NCI-H2227 treated with DMSO at 0.1 percent for 48 hours (cell line): ENCODE measurements around the gene CD177.
A peak's percentile ranks its signal among the peaks of the same experiment; 100 is the strongest.
"Not testable (repeated sequence)": the region's sequence is repeated elsewhere in the genome, so short reads cannot be mapped to it uniquely, and the experiment has no call there.

ENCODE experiments used
- DNase-seq: peaks from one replicate; lab custom pipeline; 2025; lab: John Stamatoyannopoulos, UW

CD177 gene, protein sequence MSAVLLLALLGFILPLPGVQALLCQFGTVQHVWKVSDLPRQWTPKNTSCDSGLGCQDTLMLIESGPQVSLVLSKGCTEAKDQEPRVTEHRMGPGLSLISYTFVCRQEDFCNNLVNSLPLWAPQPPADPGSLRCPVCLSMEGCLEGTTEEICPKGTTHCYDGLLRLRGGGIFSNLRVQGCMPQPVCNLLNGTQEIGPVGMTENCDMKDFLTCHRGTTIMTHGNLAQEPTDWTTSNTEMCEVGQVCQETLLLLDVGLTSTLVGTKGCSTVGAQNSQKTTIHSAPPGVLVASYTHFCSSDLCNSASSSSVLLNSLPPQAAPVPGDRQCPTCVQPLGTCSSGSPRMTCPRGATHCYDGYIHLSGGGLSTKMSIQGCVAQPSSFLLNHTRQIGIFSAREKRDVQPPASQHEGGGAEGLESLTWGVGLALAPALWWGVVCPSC

DNA sequence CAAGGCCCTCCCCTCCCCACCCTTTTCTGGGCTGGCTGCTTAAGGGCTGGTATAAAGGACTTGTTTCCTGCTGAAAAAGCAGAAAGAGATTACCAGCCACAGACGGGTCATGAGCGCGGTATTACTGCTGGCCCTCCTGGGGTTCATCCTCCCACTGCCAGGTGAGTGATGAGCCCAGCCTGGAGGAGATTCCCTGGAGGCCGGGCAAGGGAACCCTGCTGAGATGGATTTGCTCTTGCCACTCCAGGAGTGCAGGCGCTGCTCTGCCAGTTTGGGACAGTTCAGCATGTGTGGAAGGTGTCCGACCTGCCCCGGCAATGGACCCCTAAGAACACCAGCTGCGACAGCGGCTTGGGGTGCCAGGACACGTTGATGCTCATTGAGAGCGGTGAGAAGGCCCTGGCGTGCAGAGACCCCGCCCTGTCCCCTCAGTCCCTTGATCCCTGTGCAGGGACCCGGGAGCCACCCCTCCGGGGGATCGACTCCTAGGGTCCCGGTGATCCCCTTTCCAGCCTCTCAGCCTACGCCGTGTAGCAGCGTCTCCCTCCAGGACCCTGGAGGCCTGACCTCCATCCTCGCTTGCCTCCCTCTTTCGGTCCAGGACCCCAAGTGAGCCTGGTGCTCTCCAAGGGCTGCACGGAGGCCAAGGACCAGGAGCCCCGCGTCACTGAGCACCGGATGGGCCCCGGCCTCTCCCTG, at the start of gene CD177:
CD177 (plus strand) TSS at position 81 of the 699 bp plus-strand sequence; CDS start at position 110, 29 bp downstream.
- DNase-seq: no peak

DNA sequence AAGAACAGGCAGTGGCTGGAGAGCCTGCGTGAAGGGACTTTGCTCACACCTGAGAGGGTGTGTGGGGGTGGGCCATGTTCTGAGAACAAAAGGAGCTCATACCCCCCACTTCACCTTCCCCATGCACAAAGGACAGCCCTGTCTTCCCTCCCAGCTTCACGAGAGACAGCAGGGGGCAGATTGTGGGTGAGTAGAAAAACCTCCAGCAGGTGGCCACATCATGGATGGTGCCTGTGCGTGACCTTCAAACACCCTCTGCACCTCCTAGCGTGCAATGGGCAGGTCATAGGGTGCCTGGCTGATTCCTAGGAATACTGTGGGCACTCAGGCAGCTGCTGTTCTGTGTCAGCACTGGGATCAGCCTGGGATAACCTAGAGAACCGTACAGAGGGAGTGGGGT, 47.8 kb upstream of the CD177 start:
- DNase-seq: no peak

DNA sequence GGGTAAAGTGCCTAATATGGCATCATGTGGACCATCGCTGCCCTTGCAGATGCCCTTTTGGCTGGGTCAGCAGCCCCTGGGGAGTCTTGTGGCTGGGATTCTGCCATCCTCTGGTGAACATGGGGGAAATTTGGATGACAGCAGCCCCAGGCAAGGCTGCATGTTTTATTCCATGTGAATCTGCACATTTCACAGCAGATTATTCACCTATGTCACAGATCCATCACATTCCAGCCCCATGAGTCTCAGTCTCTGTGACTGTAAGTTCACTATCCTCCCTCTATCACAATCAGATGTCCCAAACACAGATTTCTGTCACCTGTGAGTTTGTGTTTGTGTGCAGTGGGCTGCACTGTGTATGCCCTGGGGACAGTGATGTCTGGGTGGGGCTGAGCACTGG, 47.4 kb upstream of the CD177 start:
- DNase-seq: no peak

DNA sequence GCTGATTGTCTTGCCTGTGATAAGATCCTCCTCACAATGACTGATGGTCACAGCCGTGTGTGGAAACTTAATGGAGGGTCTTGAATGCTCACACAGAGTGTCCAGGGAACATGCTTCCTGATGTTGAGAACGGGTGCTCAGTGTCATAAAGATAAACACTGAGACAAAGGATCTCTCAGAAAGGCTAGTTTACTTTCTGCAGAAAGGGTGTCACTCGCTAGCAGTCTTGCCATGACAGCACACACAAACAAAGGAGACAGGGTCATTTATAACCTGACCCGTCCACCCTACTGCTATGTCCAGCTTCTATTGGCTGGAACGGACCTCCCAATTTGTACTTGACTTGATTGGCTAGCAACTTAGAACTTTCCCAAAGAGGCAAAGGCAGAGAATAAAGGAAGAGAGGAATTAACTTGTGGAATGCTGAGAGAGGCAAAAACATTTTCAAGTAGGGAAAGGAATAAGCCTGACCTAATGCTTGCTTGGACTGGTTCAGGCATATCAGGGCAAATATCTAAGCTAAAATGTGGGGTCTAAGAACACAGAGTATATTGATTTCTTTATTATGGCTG, 45.2 kb upstream of the CD177 start:
- no peak for DNase-seq

DNA sequence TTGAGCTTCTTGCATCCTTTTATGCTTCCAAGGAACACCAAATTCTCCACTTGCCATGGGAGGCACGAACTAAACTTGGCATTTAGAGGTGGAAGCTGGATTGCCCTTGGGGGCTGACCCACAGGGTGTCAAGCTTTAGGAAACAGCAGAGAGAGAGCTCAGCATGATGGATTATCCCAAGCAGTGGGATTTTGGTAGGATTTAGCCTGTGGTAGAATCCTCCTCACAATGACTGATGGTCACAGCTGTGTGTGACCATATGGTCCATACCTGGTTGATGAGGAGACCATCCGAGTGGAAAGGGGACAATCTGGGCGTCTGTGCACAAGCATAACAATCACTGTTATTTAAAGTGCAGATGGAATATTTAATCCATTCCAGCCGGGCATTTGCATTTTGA, 44.0 kb upstream of the CD177 start:
- no peak for DNase-seq

DNA sequence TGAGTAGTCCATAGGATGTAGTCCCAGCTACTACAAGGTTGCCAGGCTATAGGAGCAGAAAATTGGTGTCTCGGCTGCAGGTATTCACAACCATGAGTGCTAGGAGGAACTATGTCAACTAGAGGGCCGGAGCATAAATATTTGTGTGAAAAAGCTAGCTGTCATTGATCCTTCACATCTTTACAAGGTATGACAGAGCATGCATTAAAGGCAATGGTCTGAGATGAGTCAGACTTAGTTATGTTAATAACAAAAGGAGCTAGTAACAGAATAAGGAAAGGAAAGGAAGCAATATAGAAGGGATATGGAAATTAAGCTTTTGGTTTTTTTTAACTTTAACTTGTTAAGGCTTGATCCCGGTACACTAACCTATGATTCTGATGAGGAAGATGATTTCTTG, 43.3 kb upstream of the CD177 start:
- DNase-seq: no peak

DNA sequence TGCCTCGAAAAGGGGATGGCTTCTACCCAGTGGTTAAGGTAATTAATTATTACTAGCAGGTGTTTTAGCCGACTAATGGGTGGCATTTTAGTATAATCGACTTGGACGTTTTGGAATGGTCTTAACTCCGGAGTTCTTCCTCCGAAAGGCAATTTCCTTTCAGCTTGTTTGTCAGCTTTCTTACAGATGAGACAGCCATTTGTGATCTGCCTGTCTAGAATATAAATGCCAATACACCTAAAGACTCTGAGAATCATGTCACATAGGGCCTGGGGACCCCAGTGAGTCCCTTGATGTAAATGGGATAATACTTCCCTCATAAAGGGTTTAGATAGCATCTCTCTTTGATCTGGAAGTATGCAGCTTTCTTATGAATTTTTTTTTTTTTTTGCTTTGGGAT, 42.2 kb upstream of the CD177 start:
- DNase-seq: no peak

DNA sequence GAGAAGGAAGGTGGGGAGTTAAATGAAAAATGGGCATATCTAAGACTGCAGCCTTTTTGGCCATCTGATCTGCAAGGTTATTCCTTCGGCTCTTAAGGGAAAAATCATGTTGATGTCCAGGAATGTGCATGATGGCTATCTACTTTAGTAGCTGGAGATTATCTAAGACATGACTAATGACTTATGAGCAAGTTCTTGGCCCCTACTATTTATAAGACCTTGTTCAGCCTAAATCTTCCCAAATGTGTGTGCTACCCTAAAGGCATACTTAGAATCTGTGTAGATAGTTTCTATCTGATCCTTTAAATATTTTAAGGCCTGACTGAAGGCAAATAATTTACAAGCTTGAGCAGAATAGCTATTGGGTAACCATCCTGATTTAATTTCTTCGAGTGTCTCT, 41.8 kb upstream of the CD177 start:
- DNase-seq: no peak

DNA sequence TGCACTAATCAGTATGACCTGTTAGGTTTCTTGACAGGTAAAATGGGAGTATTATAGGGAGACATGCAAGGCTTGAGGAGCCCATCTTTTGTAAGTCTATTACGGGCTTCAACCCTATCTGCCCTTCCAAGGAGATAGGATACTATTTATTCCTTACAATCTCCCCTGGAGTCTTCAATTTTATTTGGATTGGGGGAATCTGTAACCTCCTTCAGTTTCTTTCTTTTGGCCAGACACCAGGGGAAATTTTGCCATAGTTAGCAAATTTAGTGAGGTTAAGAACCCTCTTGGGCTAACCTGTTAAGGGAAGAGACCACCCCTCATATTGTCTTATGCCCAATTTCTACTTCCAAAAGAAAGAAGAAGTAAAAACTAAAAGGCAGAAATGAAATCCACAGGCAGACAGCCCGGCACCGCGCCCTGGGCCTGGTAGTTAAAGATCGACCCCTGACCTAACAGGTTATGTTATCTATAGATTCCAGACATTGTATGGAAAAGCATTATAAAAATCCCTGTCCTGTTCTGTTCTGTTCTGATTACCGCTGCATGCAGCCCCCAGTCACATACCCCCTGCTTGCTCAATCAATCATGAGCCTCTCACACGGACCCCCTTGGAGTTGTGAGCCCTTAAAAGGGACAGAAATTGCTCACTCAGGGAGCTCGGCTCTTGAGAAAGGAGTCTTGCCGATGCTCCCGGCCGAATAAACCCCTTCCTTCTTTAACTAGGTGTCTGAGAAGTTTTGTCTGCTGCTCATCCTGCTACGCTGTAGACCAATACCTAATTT, 39.6 kb upstream of the CD177 start:
- DNase-seq: no peak

DNA sequence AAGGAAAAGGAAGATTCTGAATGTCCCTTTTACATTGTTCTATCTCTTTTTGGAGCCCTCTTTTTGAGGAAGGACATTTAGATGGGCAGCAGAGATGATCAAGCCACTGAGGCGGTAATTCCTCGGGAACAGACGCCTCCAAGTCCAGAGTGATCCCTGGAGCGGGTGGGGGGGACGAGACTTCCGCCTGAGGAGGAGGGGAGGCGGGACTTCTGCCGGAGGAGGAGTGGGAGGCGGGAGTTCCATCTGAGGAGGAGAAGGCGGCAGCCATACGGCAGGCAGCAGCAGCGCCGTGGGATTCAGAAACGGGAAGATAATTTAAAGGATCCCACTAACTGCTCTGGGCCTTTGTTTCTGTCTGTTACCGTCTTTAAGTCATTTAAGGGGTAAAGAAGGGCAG, 37.6 kb upstream of the CD177 start:
- DNase-seq: peak; percentile 1

DNA sequence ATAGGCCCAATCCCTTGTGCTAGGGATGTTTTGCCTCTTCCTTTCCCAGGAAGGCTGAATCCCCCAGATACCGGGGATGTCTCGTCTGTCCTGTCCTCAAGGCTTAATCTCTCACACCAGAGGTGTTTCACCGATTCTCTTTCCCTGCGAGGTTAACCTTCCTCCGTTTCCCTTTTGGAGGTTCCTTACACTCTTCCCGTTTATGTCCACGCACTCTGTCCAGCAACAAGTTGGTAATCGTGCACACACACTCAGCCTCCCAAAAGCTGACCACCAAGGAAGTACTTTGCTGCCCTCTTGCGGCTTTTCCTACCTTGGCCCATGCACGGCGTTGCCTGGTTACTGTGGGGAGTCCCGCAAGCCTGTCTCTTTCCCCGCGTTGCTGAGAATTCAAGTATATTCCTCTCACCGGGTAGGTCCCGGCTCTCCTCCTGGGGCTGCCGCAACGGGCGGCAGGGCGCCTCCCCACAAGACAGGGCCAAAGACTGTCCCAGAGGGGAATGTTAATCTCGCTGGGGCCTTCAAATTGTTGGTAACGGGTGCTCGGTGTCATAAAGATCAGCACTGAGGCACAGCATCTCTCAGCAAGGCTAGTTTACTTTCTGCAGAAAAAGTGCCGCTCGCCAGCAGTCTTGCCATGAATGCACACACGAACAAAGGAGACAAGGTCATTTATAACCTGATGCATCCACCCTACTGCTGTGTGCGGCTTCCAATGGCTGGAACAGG, 36.7 kb upstream of the CD177 start:
- no peak for DNase-seq

DNA sequence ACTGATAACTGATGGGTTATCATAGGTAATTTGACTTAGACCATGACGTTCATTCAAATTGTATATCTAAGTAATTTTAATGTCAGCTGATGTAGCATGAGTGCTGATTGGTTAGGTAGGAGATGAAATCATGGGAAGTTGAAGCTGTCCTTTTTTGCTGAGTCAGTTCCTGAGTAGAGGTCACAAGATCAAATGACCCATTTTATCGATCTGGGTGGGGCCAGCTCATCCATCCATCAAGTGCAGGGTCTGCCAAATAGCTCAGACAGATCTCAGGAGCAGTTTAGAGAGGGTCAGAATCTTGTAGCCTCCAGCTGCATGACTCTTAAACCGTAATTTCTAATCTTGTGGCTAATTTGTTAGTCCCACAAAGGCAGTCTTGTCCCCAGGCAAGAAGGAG, 35.3 kb upstream of the CD177 start:
- no peak for DNase-seq

DNA sequence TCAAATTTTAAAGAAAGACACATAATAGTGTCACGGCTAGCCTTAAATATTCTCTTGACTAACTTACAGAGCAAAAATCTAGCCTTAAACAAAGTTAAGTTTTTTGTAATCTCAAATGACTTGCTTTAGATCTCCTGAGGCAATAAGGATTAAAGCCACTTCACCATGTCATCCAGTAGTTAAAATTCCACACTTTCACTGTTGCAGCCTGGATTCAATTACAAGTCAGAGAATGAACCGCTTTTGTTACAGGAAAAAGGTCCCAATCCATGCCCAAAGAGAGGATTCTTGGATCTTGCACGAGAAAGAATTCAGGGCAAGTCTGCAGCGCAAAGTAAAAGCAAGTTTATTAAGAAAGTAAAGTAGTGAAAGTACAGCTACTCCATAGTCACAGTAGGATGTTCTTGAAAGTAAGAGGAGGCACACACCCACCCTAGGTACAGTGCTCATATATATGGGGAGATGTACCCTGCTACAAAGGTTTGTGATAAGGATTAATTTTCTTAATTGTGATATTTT, 34.6 kb upstream of the CD177 start:
- no peak for DNase-seq

DNA sequence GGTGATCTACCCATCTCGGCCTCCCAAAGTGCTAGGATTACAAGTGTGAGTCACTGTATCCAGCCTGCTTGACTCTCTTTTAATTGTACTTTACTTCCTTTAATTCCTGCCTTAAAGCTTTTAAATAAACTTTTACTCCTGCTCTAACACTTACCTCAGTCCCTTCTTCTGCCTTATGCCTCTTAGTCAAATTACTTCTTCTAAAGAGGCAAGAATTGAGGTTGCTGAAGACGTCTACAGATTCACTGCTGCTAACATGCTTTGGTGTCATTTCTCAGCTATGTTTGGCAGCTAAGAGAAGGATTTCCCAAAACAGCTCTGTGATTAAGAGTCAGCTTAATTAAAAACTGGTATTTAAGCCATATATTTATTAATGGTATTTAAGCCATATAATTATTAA, 32.9 kb upstream of the CD177 start:
- DNase-seq: no peak

DNA sequence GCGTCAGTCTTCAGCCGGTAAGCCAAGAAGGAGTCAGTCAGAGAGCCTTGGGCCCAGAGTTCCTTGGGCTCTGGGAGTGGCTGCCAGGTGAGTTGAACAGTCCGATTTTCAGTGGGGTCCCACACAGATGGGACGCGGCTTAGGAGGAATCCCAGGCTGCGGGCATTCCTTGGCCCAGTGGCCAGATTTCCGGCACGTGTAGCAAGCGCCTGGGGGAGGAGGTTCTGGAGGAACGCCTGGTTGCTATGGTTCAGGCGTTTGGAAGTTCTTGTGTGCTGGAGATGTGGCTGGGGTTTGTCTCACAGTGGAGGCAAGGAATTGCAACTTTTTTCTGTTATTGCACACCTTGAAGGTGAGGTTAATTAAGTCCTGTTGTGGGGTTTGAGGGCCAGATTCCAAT, 26.7 kb upstream of the CD177 start:
- DNase-seq: not testable (repeated sequence)

DNA sequence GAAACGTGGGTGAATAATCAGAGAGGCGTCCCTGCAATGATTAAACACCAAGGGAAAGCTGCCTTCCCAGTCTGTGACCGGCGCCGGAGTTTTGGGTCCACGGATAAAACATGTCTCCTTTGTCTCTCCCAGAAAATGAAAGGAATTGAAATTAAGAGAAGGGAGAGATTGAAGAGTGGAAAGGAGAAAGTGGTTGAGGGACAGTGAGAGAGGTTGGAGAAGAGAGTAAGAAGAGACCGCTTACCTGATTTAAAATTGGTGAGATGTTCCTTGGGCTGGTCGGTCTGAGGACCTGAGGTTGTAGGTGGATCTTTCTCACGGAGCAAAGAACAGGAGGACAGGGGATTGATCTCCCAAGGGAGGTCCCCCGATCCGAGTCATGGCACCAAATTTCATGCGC, 24.9 kb upstream of the CD177 start:
- DNase-seq: not testable (repeated sequence)

DNA sequence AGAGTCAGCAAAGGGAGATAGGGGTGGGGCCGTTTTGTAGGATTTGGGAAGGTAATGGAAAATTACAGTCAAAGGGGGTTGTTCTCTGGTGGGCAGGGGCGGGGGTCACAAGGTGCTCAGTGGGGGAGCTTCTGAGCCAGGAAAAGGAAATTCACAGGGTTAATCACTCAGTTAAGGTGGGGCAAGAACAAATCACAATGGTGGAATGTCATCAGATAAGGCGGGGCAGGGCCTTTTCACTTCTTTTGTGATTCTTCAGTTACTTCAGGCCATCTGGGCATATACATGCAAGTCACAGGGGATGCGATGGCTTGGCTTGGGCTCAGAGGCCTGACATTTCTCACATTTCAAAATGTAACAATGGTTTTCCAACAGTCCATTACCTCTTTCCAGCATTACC, 24.4 kb upstream of the CD177 start:
- not testable (repeated sequence) for DNase-seq

DNA sequence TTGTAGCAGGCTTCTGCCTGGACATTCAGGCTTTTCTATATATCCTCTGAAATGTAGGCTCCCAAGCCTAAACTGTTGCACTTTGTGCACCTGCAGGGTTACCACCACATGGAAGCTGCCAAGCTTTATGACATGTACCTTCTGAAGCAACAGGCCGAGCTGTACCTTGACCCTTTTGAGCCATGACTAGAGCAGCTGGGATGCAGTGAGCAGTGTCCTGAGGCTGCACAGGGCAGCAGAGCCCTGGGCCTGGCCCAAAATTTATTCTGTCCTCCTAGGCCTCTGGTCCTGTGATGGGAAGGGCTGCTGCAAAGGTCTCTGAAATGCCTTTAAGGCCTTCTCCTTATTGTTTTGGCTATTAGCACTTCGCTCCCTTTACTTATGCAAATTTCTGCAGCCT, 23.5 kb upstream of the CD177 start:
- no peak for DNase-seq

DNA sequence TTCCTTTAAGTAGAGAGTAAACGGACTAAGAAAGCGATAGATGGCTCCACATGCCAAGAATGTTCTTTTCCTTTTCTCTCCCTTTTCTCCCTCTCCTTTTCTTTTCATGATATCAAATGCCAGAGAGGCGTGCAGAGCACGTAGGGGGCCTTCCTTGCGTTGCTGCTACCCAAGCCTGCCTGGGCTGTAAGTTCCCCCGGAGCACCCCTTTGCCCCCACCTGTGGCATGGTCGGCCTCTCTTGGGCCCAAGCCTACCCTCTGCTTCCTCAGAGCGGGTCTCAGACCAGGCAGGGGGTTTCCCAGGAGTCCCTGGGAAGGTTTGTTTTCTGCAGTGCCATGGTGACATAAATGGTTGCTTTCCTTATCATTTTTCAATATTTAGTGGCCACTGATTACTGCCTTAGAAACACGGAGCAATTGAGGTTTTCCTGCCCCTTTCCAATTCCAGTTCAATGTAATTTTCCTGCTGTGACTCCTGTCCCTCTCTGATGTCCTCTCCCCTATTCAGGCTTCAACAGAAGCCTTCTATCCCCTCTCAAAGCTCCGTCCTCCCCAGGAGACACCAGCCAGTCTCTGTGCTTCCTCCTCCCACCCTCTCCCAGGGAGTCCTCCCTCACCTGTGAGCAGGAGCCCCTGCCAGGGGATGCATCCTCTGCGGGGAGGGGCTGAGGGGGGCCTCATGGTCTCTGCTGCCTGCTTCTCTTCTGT, 22.6 kb upstream of the CD177 start:
- no peak for DNase-seq

DNA sequence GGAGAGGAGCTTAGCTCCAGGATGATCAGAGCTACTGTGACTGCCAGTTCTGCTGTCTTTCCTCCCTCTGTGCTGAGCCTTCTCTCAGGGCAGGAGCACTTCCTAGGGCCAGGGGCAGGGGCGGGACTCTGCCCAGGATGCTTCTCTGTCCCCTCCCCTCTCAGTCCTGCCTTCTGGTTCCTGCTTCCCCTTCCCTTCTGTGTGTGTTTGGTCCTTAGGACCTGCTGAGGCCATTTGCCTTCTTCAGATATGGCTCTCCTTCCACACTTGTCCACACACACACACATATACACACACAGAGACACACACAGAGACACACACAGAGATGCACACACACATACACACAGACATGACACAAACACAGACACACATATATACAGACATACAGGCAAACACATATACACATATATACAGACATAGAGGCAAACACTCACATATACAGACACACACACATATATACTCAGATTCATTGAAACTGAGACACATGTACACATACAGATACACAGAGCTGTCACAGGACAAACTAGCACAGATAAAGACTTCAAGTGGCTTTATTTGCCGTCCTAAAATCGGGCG, 22.0 kb upstream of the CD177 start:
- DNase-seq: no peak
